ENCODE data around the gene PRKAG2. TPM values are rescaled to one million over a fixed set of nuclear protein-coding genes. Genes with fewer than 3 reads are reported as not detected.

The PRKAG2 gene
- total RNA-seq, 2 experiments from 2014 or later: 16.9 to 18.7 TPM

GRCh38 chr7:151648429-151648828 is 228.5 kb downstream of the PRKAG2 start:
- CTCF ChIA-PET: interaction anchor here (0.6 to 0.7 kb wide), 2 partner anchors 79 to 167 kb away, joined by 3 to 5 read pairs; no protein-coding TSS in a partner anchor
- DNase-seq: no peak
- Mint-ChIP-seq H3K36me3 (ENCODE audit: low read depth) (peaks cover 3% of the 10 kb centered on the region), H3K4me1 (ENCODE audit: low read depth) (no peaks in the 10 kb centered on the region), H3K27ac (no peak overlapping the region), H3K27me3 (ENCODE audit: low read depth) (no peaks in the 10 kb centered on the region), H3K9me3 (peaks cover 1% of the 10 kb centered on the region), H3K4me3 (no peak overlapping the region)
- intact Hi-C loops (cut with micrococcal nuclease): no loop called here

DNA sequence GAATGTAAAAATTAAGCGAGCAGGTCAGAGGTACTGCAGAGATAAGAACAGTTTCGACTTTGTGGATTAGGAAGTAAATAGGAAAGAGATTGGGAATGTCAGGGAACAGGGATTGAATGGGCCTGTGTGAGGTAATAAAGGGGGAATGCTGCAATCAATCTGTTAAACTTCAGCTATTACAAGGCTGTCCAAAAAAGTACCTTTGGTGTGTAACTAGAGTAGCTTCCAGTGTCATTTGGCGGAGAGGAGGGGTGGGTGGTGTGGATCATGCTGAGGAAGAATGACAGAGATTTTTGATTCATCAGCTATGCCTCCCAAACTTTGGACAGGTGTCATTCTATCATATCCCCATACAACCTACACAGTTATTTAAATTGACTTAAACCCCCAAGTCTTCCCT is 229.0 kb downstream of the PRKAG2 start:
- Mint-ChIP-seq H3K27ac (no peak overlapping the region), H3K36me3 (ENCODE audit: low read depth) (peaks cover 3% of the 10 kb centered on the region), H3K9me3 (peaks cover 1% of the 10 kb centered on the region), H3K4me3 (no peak overlapping the region), H3K4me1 (ENCODE audit: low read depth) (no peaks in the 10 kb centered on the region), H3K27me3 (ENCODE audit: low read depth) (no peaks in the 10 kb centered on the region)
- intact Hi-C loops (cut with micrococcal nuclease): no loop called here
- no peak for DNase-seq
- CTCF ChIA-PET: interaction anchor here (0.7 kb wide), 1 partner anchor 166 kb away, joined by 5 read pairs; no protein-coding TSS in a partner anchor

DNA sequence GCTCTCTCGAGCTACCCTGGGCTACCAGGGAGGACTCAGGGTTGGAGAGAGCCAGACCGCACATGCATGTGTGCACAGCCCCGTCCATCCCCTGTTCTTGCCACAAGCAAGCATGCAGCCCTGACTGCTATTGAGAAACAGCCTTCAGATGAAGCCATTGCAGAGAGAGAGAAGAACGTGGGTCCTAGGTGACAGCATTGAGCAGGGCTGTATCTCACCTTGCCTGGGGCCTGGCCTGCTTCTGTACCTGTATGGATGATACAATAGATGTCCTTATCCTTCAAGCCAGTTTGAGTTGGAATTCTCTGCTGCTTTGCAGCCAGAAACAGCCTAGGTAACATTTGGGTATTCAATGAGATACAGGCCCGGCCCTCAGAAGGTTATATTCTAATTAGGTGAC is 229.9 kb downstream of the PRKAG2 start:
- Mint-ChIP-seq H3K4me1 (ENCODE audit: low read depth) (no peaks in the 10 kb centered on the region), H3K9me3 (peaks cover 1% of the 10 kb centered on the region), H3K36me3 (ENCODE audit: low read depth) (peaks cover 3% of the 10 kb centered on the region), H3K27ac (no peak overlapping the region), H3K27me3 (ENCODE audit: low read depth) (no peaks in the 10 kb centered on the region), H3K4me3 (no peak overlapping the region)
- CTCF ChIA-PET: no interaction called here
- no peak for DNase-seq
- intact Hi-C loops (cut with micrococcal nuclease): no loop called here

GRCh38 chr7:151645311-151645710 is 231.6 kb downstream of the PRKAG2 start:
- Mint-ChIP-seq H3K27ac (no peak overlapping the region), H3K27me3 (ENCODE audit: low read depth) (no peaks in the 10 kb centered on the region), H3K4me3 (no peak overlapping the region), H3K9me3 (peaks cover 1% of the 10 kb centered on the region), H3K4me1 (ENCODE audit: low read depth) (peaks cover 3% of the 10 kb centered on the region), H3K36me3 (ENCODE audit: low read depth) (peaks cover 3% of the 10 kb centered on the region)
- CTCF ChIA-PET: interaction anchor here (0.6 to 1.0 kb wide), 2 partner anchors 13 to 29 kb away, joined by 3 read pairs; no protein-coding TSS in a partner anchor
- intact Hi-C loops (cut with micrococcal nuclease): no loop called here
- DNase-seq: no peak

- Mint-ChIP-seq H3K9me3 (peaks cover 1% of the 10 kb centered on the region), H3K27ac (no peak overlapping the region), H3K4me1 (ENCODE audit: low read depth) (peaks cover 3% of the 10 kb centered on the region), H3K36me3 (ENCODE audit: low read depth) (peaks cover 3% of the 10 kb centered on the region), H3K4me3 (no peak overlapping the region), H3K27me3 (ENCODE audit: low read depth) (no peaks in the 10 kb centered on the region)
- intact Hi-C loops (cut with micrococcal nuclease): no loop called here
- no peak for DNase-seq
- CTCF ChIA-PET: no interaction called here
These were observed 232.4 kb downstream of the PRKAG2 start for GRCh38 chr7:151644554-151644953.

GRCh38 chr7:151642746-151643145 is 234.2 kb downstream of the PRKAG2 start:
- DNase-seq: no peak
- CTCF ChIA-PET: interaction anchor here (1.3 kb wide), 1 partner anchor 140 kb away, joined by 3 read pairs; no protein-coding TSS in a partner anchor
- Mint-ChIP-seq H3K27me3 (ENCODE audit: low read depth) (no peaks in the 10 kb centered on the region), H3K27ac (no peak overlapping the region), H3K4me1 (ENCODE audit: low read depth) (peaks cover 3% of the 10 kb centered on the region), H3K9me3 (peaks cover 1% of the 10 kb centered on the region), H3K4me3 (no peak overlapping the region), H3K36me3 (ENCODE audit: low read depth) (peaks cover 3% of the 10 kb centered on the region)
- intact Hi-C loops (cut with micrococcal nuclease): no loop called here

DNA sequence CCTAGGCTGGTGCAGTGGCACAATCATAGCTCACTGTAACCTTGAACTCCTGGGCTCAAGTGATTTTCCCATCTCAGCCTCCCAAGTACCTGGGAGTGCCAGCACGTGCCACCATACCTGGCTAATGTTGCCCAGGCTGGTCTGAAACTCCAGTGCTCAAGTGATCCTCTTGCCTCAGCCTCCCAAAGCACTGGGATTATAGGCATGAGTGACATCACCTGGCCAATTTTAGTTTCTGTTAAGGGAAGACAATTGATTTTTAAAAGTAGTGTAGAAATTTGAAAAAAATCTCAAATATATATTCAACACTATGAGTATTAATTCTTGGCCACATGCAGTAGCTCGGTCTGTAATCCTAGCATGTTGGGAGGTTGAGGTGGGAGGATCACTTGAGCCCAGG is 235.3 kb downstream of the PRKAG2 start:
- H3K4me3 Mint-ChIP-seq: no peak overlapping the region

DNA sequence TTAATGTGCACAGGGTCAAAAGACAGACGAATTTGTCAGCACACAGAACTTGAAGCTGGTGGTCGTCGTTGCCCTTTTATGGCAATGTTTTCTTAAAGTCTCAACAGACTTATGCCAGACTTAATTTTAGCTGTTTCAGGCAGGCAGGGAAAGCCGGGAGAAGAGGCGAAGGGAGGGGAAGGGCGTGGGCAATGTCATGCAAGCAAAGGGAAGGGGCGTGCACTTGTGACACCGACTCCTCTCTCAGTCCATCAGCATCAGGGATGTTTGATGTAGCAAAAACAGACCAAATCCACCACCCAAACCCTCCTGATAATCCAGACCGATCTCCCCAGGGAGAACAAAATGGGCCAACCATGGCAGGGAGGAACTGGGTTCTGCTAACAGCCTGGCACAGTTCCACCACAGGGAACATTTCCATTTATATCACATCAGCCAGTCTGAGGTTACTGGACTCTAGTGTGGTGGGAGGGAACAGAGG is 239.1 kb downstream of the PRKAG2 start:
- Mint-ChIP-seq H3K27ac (no peak overlapping the region), H3K9me3 (peaks cover 6% of the 10 kb centered on the region), H3K4me3 (no peak overlapping the region), H3K4me1 (ENCODE audit: low read depth) (peaks cover 9% of the 10 kb centered on the region), H3K27me3 (ENCODE audit: low read depth) (no peaks in the 10 kb centered on the region), H3K36me3 (ENCODE audit: low read depth) (peaks cover 5% of the 10 kb centered on the region)
- intact Hi-C loops (cut with micrococcal nuclease): loop anchor here (10.0 kb wide), 1 partner anchor 797 kb away; the partner anchor contains the start of gene KMT2C
- DNase-seq: no peak
- CTCF ChIA-PET: no interaction called here

More for the DNA sequence above, 235.3 kb downstream of the PRKAG2 start:
- CTCF ChIA-PET: interaction anchor here (0.7 to 1.3 kb wide), 2 partner anchors 9 to 143 kb away, joined by 3 to 7 read pairs; no protein-coding TSS in a partner anchor
- no peak for DNase-seq
- Mint-ChIP-seq H3K9me3 (peaks cover 1% of the 10 kb centered on the region), H3K36me3 (ENCODE audit: low read depth) (peaks cover 1% of the 10 kb centered on the region), H3K4me1 (ENCODE audit: low read depth) (peaks cover 3% of the 10 kb centered on the region), H3K27me3 (ENCODE audit: low read depth) (no peaks in the 10 kb centered on the region), H3K27ac (no peak overlapping the region)
- intact Hi-C loops (cut with micrococcal nuclease): no loop called here

DNA sequence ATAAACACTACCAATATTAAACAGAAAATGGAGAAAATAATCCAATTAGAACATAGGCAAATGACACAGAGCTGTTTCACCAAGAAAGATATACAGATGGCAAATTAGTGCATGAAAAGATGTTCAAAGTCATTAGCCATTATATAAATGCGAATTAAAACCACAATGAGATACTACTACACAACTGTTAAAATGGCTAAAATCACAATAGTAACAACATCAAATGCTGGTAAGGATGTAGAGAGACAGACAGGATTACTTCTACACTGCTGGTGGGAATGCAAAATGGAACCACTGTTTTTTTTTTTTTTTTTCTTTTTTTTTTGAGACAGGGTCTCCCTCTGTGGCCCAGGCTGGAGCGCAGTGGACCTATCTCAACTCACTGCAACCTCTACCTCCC is 242.3 kb downstream of the PRKAG2 start:
- peak overlapping the region; percentile 41 for H3K27ac Mint-ChIP-seq
- no peaks in the 10 kb centered on the region for H3K27me3 Mint-ChIP-seq (ENCODE audit: low read depth)
- peaks cover 21% of the 10 kb centered on the region for H3K4me1 Mint-ChIP-seq (ENCODE audit: low read depth)
- peaks cover 5% of the 10 kb centered on the region for H3K36me3 Mint-ChIP-seq (ENCODE audit: low read depth)
- intact Hi-C loops (cut with micrococcal nuclease): loop anchor here (5.0 to 10.0 kb wide), 2 partner anchors 162 to 800 kb away; partner anchors contain the start of gene KMT2C
- H3K4me3 Mint-ChIP-seq: no peak overlapping the region
- DNase-seq: no peak
- H3K9me3 Mint-ChIP-seq: peaks cover 6% of the 10 kb centered on the region
- CTCF ChIA-PET: interaction anchor here (6.1 kb wide), 1 partner anchor 125 kb away, joined by 51 read pairs; no protein-coding TSS in a partner anchor

DNA sequence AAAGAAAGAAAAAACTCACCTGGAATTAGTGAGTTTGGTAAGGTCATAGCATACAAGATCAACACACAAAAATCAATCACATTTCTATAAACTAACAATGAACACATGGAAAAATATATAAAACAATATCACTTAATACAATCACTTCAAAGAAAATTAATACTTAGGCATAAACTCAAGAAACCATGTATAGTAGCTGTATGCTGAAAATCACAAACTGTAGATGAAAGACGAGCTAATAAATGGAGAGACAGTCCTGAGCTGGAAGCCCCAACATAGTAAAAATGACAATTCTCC is 243.5 kb downstream of the PRKAG2 start:
- Mint-ChIP-seq H3K27ac (peak overlapping the region; percentile 99), H3K4me3 (peak overlapping the region; percentile 95), H3K36me3 (ENCODE audit: low read depth) (peaks cover 5% of the 10 kb centered on the region), H3K4me1 (ENCODE audit: low read depth) (peaks cover 23% of the 10 kb centered on the region), H3K27me3 (ENCODE audit: low read depth) (no peaks in the 10 kb centered on the region), H3K9me3 (peaks cover 6% of the 10 kb centered on the region)
- CTCF ChIA-PET: interaction anchor here (0.6 to 6.1 kb wide), 6 partner anchors 8 to 1861 kb away, joined by 4 to 51 read pairs (median 8); no protein-coding TSS in a partner anchor
- DNase-seq: no peak
- intact Hi-C loops (cut with micrococcal nuclease): loop anchor here (1.0 to 10.0 kb wide), 9 partner anchors 115 to 801 kb away; partner anchors contain the start of genes ABCF2, KMT2C and PRKAG2

GRCh38 chr7:151632750-151633515 is 244.0 kb downstream of the PRKAG2 start:
- CTCF ChIA-PET: interaction anchor here (0.6 to 6.1 kb wide), 12 partner anchors 9 to 1860 kb away, joined by 3 to 51 read pairs (median 4); no protein-coding TSS in a partner anchor
- H3K9me3 Mint-ChIP-seq: peaks cover 6% of the 10 kb centered on the region
- intact Hi-C loops (cut with micrococcal nuclease): loop anchor here (1.0 to 10.0 kb wide), 10 partner anchors 115 to 802 kb away; partner anchors contain the start of genes ABCF2, KMT2C and PRKAG2

DNA sequence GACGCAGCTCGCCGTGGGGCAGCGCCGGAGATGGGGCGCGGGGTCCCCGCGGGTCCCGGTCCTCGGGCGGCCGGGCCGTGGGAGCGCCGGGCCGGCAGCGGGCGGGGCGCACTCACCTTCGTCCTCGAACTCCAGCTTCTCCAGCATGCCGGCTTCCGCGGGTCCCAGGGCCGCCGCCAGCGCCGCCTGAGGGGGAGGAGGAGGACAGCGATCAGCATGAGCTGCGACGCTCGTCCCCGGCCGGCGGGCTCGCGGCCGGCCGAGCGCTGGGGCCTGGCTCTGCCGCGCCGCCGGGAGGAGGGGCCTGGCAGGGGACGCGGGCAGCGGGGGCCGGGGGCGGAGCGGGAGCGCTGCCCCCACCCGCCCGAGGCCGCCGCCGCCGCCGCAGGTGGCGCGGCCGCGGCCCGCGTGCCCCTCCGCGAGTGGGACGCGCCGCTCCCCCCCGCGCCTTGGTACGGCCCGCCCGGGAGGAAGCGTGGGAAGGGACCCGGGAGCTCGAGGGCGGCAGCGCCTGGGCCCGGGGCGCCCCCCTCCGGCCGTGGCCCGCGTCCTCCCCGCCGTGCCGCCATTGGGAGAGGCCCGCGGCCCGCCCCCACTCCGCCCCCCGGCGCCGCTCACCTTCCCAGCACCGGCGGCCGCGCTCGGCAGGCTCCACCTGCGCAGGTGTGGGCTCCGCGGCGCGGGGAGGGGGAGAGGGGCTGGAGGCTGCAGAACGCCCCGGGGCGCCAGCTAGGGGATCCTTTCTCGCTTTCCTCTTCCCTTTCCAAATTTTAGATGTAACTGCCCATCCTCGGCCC is 244.8 kb downstream of the PRKAG2 start:
- peak overlapping the region; percentile 99 for H3K27ac Mint-ChIP-seq
- intact Hi-C loops (cut with micrococcal nuclease): loop anchor here (1.0 to 10.0 kb wide), 7 partner anchors 127 to 803 kb away; partner anchors contain the start of genes ABCF2, KMT2C and PRKAG2
- H3K4me1 Mint-ChIP-seq (ENCODE audit: low read depth): peaks cover 23% of the 10 kb centered on the region
- peaks cover 7% of the 10 kb centered on the region for H3K36me3 Mint-ChIP-seq (ENCODE audit: low read depth)
- H3K9me3 Mint-ChIP-seq: peaks cover 6% of the 10 kb centered on the region
- no peaks in the 10 kb centered on the region for H3K27me3 Mint-ChIP-seq (ENCODE audit: low read depth)
- CTCF ChIA-PET: interaction anchor here (0.7 to 6.1 kb wide), 12 partner anchors 13 to 164 kb away, joined by 3 to 51 read pairs (median 3); partner anchors contain the start of gene RHEB
- peak overlapping the region; percentile 95 for H3K4me3 Mint-ChIP-seq
- peak; percentile 87 for DNase-seq

More at GRCh38 chr7:151632750-151633515, 244.0 kb downstream of the PRKAG2 start:
- Mint-ChIP-seq H3K27ac (peak overlapping the region; percentile 99), H3K4me1 (ENCODE audit: low read depth) (peaks cover 23% of the 10 kb centered on the region), H3K27me3 (ENCODE audit: low read depth) (no peaks in the 10 kb centered on the region), H3K36me3 (ENCODE audit: low read depth) (peaks cover 7% of the 10 kb centered on the region), H3K4me3 (peak overlapping the region; percentile 95)
- DNase-seq: peak; percentile 70
